Activated CD4-positive, alpha-beta memory T cell treated with anti-CD3 and anti-CD28 coated beads, Interleukin-2, amount 10 ng/mL, durations not matched to agents 7 days and 5 days (primary cell): ENCODE measurements around the gene LILRA6. TPM values are rescaled to one million over a fixed set of nuclear protein-coding genes. Genes with fewer than 3 reads are reported as not detected.

Experiments
- CTCF ChIA-PET: fragments of 350-600 bp; sonication (Branson Sonifier 250); formaldehyde crosslinking; loops from one replicate; lab custom pipeline; 2021; ENCODE audit warnings: antibody characterized with exemption, inconsistent platforms; lab: Charles Lee
- POLR2A ChIA-PET: fragments of 350-600 bp; sonication (Branson Sonifier 250); formaldehyde crosslinking; loops from one replicate; lab custom pipeline; 2021; ENCODE audit warnings: antibody characterized with exemption; lab: Charles Lee
- DNase-seq: peaks from one replicate; pipeline ENCODE4 v3.0.0-alpha.2; 2020
- H3K27ac Mint-ChIP-seq: one replicate; pipeline ENCODE4 v1.8.0; 2021; ENCODE audit warnings: mild to moderate bottlenecking, mixed read lengths
- H3K27me3 Mint-ChIP-seq: one replicate; pipeline ENCODE4 v1.8.0; 2021; ENCODE audit warnings: mixed read lengths
- H3K36me3 Mint-ChIP-seq: one replicate; pipeline ENCODE4 v1.8.0; 2021; ENCODE audit warnings: low read depth, mixed read lengths
- H3K4me1 Mint-ChIP-seq: one replicate; pipeline ENCODE4 v1.8.0; 2021; ENCODE audit warnings: mixed read lengths
- H3K4me3 Mint-ChIP-seq: one replicate; pipeline ENCODE4 v1.8.0; 2021; ENCODE audit warnings: mild to moderate bottlenecking, mixed read lengths
- H3K9me3 Mint-ChIP-seq: one replicate; pipeline ENCODE4 v1.8.0; 2021; ENCODE audit warnings: mixed read lengths
- total RNA-seq, 2 experiments: library from RNA; stranded (reverse); gene quantifications; one replicate each; pipeline ENCODE4 v1.2.3, GENCODE V29; 2021

The LILRA6 gene
- total RNA-seq, 2 experiments from 2014 or later, result 0.65 to 0.68 TPM

DNA sequence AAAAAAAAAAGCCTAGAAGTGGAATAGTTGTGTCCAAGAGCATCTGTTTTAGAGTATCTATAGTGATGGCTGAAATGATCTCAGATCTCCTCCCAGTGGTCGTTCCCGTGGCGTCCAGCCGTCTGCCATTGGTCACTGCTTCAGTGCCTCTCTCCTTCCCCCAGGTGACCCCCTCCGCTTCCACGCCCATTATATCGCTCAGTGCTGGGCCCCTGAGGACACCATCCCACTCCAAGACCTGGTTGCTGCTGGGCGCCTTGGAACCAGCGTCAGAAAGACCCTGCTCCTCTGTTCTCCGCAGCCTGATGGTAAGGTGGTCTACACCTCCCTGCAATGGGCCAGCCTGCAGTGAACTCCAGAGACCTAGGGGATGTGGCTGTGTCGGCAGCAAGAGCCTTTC is 49.6 kb downstream of the LILRA6 start:
- H3K4me3 Mint-ChIP-seq, result peak overlapping the region; percentile 46
- H3K27me3 Mint-ChIP-seq, result no peaks in the 10 kb centered on the region
- no peaks in the 10 kb centered on the region for H3K9me3 Mint-ChIP-seq
- CTCF ChIA-PET, result no interaction called here
- peaks cover 19% of the 10 kb centered on the region for H3K36me3 Mint-ChIP-seq
- no peak for DNase-seq
- H3K4me1 Mint-ChIP-seq, result peaks cover 23% of the 10 kb centered on the region
- POLR2A ChIA-PET, result interaction anchor here (6.1 to 7.8 kb wide), 2 partner anchors 8 to 16 kb away, joined by 49 to 169 read pairs; partner anchors contain the start of gene RPS9
- H3K27ac Mint-ChIP-seq, result no peak overlapping the region

DNA sequence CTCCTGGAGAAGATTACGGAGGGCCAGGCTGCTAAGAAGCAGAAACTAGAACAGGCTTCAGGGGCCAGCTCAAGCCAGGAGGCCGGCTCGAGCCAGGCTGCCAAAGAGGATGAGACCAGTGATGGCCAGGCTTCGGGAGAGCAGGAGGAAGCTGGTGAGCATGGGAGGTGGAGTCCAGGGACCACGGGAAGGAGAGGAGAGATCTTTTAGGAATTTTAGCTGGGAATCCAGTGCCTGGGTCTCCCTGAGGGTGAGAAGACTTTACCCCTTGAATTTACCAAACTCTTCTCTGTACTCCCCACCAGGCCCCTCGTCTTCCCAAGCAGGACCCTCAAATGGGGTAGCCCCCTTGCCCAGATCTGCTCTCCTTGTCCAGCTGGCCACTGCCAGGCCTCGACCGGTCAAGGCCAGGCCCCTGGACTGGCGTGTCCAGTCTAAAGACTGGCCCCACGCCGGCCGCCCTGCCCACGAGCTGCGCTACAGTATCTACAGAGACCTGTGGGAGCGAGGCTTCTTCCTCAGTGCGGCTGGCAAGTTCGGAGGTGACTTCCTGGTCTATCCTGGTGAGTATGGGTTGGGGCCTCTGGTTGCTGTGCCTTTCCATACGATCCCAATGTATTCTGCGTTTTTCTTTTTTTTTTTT is 50.7 kb downstream of the LILRA6 start:
- H3K36me3 Mint-ChIP-seq, result peaks cover 28% of the 10 kb centered on the region
- no peaks in the 10 kb centered on the region for H3K27me3 Mint-ChIP-seq
- peak overlapping the region; percentile 85 for H3K4me3 Mint-ChIP-seq
- DNase-seq, result no peak
- peaks cover 34% of the 10 kb centered on the region for H3K4me1 Mint-ChIP-seq
- POLR2A ChIA-PET, result interaction anchor here (0.7 to 7.8 kb wide), 9 partner anchors 9 to 325 kb away, joined by 3 to 169 read pairs (median 10); partner anchors contain the start of genes CNOT3, LENG1, LENG8 and MYADM
- H3K9me3 Mint-ChIP-seq, result no peaks in the 10 kb centered on the region
- peak overlapping the region; percentile 81 for H3K27ac Mint-ChIP-seq
- CTCF ChIA-PET, result interaction anchor here (0.9 to 5.4 kb wide), 3 partner anchors 8 to 74 kb away, joined by 3 to 43 read pairs (median 4); no protein-coding TSS in a partner anchor

DNA sequence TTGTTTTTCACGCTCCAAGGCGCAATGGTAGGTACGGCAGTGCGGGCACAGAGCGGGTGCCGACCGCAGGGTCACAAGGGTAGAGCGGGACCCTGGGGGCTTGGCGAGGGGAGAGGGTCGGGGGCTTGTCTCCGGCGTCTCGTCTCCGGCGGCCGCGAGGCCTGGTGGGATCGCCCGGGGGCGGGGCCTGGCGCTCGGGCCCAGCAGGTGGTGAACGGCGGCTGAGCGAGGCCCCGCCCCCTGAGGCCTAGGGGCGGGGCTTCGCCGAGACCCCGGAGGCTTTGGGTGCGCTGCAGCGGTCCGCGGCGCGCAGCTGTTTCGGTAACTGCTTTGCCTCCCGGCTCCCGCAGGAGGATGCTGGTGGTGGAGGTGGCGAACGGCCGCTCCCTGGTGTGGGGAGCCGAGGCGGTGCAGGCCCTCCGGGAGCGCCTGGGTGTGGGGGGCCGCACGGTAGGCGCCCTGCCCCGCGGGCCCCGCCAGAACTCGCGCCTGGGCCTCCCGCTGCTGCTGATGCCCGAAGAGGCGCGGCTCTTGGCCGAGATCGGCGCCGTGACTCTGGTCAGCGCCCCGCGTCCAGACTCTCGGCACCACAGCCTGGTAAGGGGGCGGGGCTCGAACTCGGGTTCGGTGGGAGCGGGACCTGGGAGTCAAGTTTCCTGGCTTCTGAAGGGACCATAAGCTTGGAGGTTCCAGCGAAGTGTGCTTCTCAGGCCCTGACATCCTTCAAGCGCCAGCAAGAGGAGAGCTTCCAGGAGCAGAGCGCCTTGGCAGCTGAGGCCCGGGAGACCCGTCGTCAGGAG is 51.4 kb downstream of the LILRA6 start, which contains the start of gene TSEN34:
Gene TSEN34, plus strand, starts transcription at position 298 of the 800 bp plus-strand sequence. Its CDS starts 57 bp downstream, at position 355.
- H3K9me3 Mint-ChIP-seq, result no peaks in the 10 kb centered on the region
- DNase-seq, result peak; percentile 88
- CTCF ChIA-PET, result interaction anchor here (0.9 to 5.4 kb wide), 6 partner anchors 8 to 197 kb away, joined by 3 to 43 read pairs (median 5); partner anchors contain the start of gene CNOT3
- POLR2A ChIA-PET, result interaction anchor here (0.7 to 7.8 kb wide), 12 partner anchors 9 to 324 kb away, joined by 3 to 169 read pairs (median 6); partner anchors contain the start of genes CNOT3, LENG1, LENG8 and MYADM
- peaks cover 35% of the 10 kb centered on the region for H3K36me3 Mint-ChIP-seq
- H3K27ac Mint-ChIP-seq, result peak within 1 kb of the TSS; percentile 99
- peaks cover 39% of the 10 kb centered on the region for H3K4me1 Mint-ChIP-seq
- no peaks in the 10 kb centered on the region for H3K27me3 Mint-ChIP-seq
- H3K4me3 Mint-ChIP-seq, result peak within 1 kb of the TSS; percentile 85

- H3K27ac Mint-ChIP-seq, result peak overlapping the region; percentile 99
- H3K9me3 Mint-ChIP-seq, result no peaks in the 10 kb centered on the region
- H3K36me3 Mint-ChIP-seq, result peaks cover 36% of the 10 kb centered on the region
- peak; percentile 100 for DNase-seq
- peak overlapping the region; percentile 85 for H3K4me3 Mint-ChIP-seq
- H3K4me1 Mint-ChIP-seq, result peaks cover 41% of the 10 kb centered on the region
- H3K27me3 Mint-ChIP-seq, result no peaks in the 10 kb centered on the region
- ChIA-PET POLR2A (interaction anchor here (1.0 to 7.8 kb wide), 10 partner anchors 10 to 324 kb away, joined by 3 to 169 read pairs (median 8); partner anchors contain the start of genes CNOT3, LENG1, MYADM and PRPF31), CTCF (interaction anchor here (0.9 to 5.4 kb wide), 4 partner anchors 20 to 198 kb away, joined by 4 to 43 read pairs (median 6); partner anchors contain the start of gene CNOT3)
These were observed 52.0 kb downstream of the LILRA6 start for GRCh38 chr19:54190503-54191010.

DNA sequence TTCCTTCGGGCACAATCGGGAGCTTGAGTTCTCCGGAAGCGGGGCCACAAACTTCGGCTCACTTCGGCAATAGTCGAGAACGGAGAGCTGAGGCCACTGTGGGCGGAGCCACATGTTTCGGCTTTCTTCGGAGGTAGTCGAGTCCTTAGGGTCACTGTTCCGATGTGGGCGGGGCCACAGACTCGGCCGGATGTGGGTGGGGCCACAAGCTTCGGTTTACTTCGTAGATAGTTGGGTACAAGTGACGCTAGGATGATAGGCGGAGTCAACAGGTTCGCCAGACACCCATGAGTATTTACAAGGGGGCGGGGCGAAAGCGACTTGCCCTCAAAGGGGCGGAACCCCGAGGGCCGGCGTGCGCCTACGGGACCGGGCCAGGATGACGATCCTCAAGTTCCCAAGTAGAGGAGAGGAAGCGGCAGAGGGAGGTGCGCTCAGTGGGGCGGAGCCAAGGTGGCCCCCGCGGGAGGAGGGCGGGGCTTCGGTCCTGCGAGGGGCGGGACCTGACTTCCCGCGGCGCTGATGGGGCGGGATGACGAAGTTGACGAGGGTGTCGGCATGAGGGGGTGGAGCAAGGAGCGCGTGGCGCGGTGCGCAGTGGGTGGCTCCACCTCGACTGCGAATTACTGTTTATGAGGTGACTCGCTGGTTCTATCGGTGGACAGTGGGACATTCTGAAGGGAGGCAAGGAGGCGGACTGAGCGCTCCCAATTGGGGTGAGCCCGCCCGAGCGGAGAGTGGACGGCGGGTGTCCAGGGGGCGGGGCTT is 52.7 kb downstream of the LILRA6 start:
- peak; percentile 100 for DNase-seq
- Mint-ChIP-seq H3K4me3 (peak overlapping the region; percentile 85), H3K27me3 (no peaks in the 10 kb centered on the region), H3K9me3 (no peaks in the 10 kb centered on the region), H3K36me3 (peaks cover 35% of the 10 kb centered on the region), H3K27ac (peak overlapping the region; percentile 99), H3K4me1 (peaks cover 41% of the 10 kb centered on the region)
- ChIA-PET CTCF (interaction anchor here (0.7 to 5.4 kb wide), 17 partner anchors 10 to 1465 kb away, joined by 3 to 43 read pairs (median 5); partner anchors contain the start of genes CNOT3, LENG1, PRPF31 and RPS9), POLR2A (interaction anchor here (1.0 to 7.8 kb wide), 14 partner anchors 11 to 323 kb away, joined by 3 to 169 read pairs (median 7); partner anchors contain the start of genes CNOT3, LENG1, LENG8 and MYADM)

DNA sequence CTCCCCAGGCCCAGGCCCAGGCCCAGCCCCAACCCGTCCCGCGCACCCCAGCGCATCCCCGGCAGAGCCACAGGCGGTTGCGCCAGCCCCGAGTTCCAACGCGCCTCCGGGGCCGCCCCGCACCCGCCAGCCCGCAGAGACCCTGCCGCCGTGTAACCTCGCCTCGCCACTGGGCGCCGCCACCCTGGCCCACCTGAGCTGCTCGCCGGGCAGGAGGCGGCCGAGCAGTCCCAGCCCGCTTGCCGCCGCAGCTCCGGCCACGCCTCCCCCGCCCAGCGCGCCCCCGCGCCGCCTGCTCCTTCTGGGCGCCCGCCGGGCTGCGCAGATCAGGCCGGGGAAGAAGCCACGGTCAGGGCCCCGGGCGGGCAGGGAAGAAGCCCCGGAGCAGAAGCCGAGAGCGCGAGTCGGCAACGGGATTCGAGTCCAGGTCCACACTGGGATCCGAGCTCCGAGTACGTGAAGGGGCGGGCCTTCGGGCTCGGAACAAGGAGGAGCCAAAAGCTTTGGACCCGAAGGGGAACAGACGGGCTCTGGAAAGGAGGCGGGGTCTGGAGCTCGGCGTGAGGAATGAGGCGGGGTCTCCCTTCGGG is 53.4 kb downstream of the LILRA6 start, which contains the start of gene MBOAT7:
Gene MBOAT7, minus strand, starts transcription at position 436 of the 590 bp plus-strand sequence. CDS start 1,072 bp downstream, outside the sequence.
- peaks cover 34% of the 10 kb centered on the region for H3K36me3 Mint-ChIP-seq
- DNase-seq, result no peak
- peaks cover 41% of the 10 kb centered on the region for H3K4me1 Mint-ChIP-seq
- no peaks in the 10 kb centered on the region for H3K27me3 Mint-ChIP-seq
- H3K27ac Mint-ChIP-seq, result peak within 1 kb of the TSS; percentile 99
- H3K9me3 Mint-ChIP-seq, result no peaks in the 10 kb centered on the region
- POLR2A ChIA-PET, result interaction anchor here (0.7 to 7.8 kb wide), 13 partner anchors 11 to 260 kb away, joined by 3 to 169 read pairs (median 6); partner anchors contain the start of genes CNOT3, LENG1, LENG8 and PRPF31
- H3K4me3 Mint-ChIP-seq, result peak within 1 kb of the TSS; percentile 85
- CTCF ChIA-PET, result interaction anchor here (0.7 to 5.4 kb wide), 15 partner anchors 11 to 1465 kb away, joined by 3 to 43 read pairs (median 5); partner anchors contain the start of genes CNOT3, LENG1, PRPF31 and RPS9

DNA sequence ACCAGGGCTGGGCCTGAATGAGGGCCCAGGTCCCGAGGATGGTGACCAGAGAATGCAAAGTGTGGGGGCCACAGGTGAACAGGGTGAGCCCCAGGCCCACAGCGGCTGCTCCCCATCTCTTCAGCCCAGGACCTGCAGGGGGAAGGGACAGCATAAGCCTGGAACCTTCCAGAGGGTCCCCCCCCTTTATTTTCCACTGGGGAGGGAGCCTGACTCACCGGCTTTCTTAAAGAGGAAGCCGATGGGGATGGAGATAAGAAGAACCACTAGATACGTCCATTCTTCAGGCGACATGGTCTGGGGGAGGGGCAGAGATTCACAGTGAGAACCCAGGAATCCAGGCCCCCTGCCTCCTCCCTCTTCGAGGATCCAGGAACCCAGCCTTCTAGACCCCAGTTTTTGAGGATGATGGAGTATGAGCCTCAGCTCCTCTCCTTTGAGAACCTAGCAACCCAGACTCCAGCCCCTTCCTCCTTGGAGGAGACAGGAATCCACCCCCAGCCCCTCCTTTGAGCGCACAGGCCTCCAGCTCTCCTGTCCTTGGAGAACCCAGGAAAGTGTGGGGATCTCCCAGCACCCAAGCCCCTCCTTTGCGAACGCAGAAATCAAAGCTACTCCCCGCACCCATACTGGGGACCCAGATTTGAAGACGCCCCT is 54.2 kb downstream of the LILRA6 start:
- H3K36me3 Mint-ChIP-seq, result peaks cover 38% of the 10 kb centered on the region
- H3K4me3 Mint-ChIP-seq, result peak overlapping the region; percentile 85
- POLR2A ChIA-PET, result interaction anchor here (0.7 to 7.8 kb wide), 10 partner anchors 12 to 203 kb away, joined by 3 to 169 read pairs (median 6); partner anchors contain the start of genes CNOT3 and RPS9

DNA sequence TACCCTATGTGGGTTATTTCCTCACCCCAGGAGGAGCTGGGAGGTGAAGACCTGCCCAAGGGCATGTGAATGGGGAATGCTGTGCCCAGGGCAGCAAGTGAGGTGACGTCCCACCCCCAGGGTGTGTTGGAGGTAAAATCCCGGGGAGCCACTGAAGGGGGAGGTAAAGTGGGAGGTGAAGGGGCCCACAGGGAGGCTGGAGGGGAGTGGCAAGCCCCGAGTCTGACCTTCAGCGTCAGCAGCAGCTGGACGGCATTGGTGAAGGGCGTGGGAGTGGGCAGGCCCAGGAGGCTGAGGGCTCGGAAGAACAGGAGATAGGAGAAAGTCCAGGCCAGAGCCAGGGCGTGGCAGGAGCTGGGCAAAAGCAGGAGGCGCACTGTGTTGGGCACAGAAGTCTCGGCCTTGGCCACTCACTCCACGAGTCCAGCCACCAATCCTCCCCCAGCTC is 55.6 kb downstream of the LILRA6 start:
- ChIA-PET POLR2A (interaction anchor here (1.1 to 7.8 kb wide), 5 partner anchors 14 to 72 kb away, joined by 3 to 169 read pairs (median 4); partner anchors contain the start of genes CNOT3 and RPS9), CTCF (interaction anchor here (2.9 to 5.4 kb wide), 3 partner anchors 13 to 79 kb away, joined by 16 to 43 read pairs (median 33); partner anchors contain the start of gene RPS9)
- DNase-seq, result no peak
- Mint-ChIP-seq H3K27me3 (no peaks in the 10 kb centered on the region), H3K4me3 (peak overlapping the region; percentile 85), H3K27ac (peak overlapping the region; percentile 44), H3K9me3 (no peaks in the 10 kb centered on the region), H3K36me3 (peaks cover 36% of the 10 kb centered on the region), H3K4me1 (peaks cover 29% of the 10 kb centered on the region)

More for the DNA sequence above, 54.2 kb downstream of the LILRA6 start:
- Mint-ChIP-seq H3K27me3 (no peaks in the 10 kb centered on the region), H3K4me1 (peaks cover 42% of the 10 kb centered on the region), H3K9me3 (no peaks in the 10 kb centered on the region), H3K27ac (peak overlapping the region; percentile 87)
- peak; percentile 76 for DNase-seq
- CTCF ChIA-PET, result interaction anchor here (1.2 to 5.4 kb wide), 8 partner anchors 12 to 194 kb away, joined by 3 to 43 read pairs (median 10); partner anchors contain the start of genes CNOT3, LENG1 and RPS9
